IMR-90 (cell line): ENCODE measurements around the gene NTM. TPM values are rescaled to one million over a fixed set of nuclear protein-coding genes. Genes with fewer than 3 reads are reported as not detected.

Experiments used
- ATAC-seq: fragments of 200-7000 bp; cut with Tn5 transposase; 2 replicates; pipeline ENCODE4 v1.9.1; 2020; ENCODE audit warnings: low read depth, mild to moderate bottlenecking, moderate library complexity
- BruUV-seq: library from RNA; stranded (reverse); fragments of 400-500 nt; replicated peaks from 2 replicates; lab custom pipeline; 2021; lab: Mats Ljungman, UMichigan
- CTCF ChIA-PET: fragments of 300-600 bp; formaldehyde crosslinking; extraction: SDS; loops from one replicate; lab custom pipeline; 2021; ENCODE audit warnings: antibody characterized with exemption; lab: Yijun Ruan, JAX
- POLR2A ChIA-PET: fragments of 300-600 bp; sonication (Branson Sonifier 250); formaldehyde crosslinking; loops from one replicate; lab custom pipeline; 2022; ENCODE audit warnings: antibody characterized with exemption; ENCODE audit not compliant: unreplicated experiment; lab: Charles Lee
- DNase-seq: peaks from one replicate; pipeline ENCODE4 v3.0.0; 2013
- H2AFZ ChIP-seq: replicated peaks from 2 replicates; pipeline ENCODE3; 2013; ENCODE audit warnings: low read length, mild to moderate bottlenecking; ENCODE audit not compliant: poor library complexity
- H2AK5ac ChIP-seq: 2 replicates; pipeline ENCODE4 v1.6.1; 2013; ENCODE audit warnings: low read depth, low read length, inconsistent platforms
- H2AK9ac ChIP-seq: replicated peaks from 2 replicates; pipeline ENCODE3; 2013; ENCODE audit warnings: mild to moderate bottlenecking, low read depth, low read length, moderate library complexity; ENCODE audit not compliant: poor library complexity
- H2BK120ac ChIP-seq: 2 replicates; pipeline ENCODE4 v1.6.1; 2013; ENCODE audit warnings: low read depth, low read length, inconsistent platforms
- H2BK15ac ChIP-seq: 3 replicates; pipeline ENCODE4 v1.6.1; 2013; ENCODE audit warnings: low read depth, low read length, inconsistent platforms
- H2BK20ac ChIP-seq: 2 replicates; pipeline ENCODE4 v1.6.1; 2013; ENCODE audit warnings: low read depth, mild to moderate bottlenecking, inconsistent platforms, low read length, moderate library complexity
- H2BK5ac ChIP-seq: 2 replicates; pipeline ENCODE4 v1.6.1; 2013; ENCODE audit warnings: mild to moderate bottlenecking, low read depth, low read length, inconsistent platforms; ENCODE audit not compliant: poor library complexity, severe bottlenecking
- H3K14ac ChIP-seq: replicated peaks from 2 replicates; pipeline ENCODE4 v1.6.1; 2013; ENCODE audit warnings: low read depth, low read length, inconsistent platforms
- H3K18ac ChIP-seq: 2 replicates; pipeline ENCODE4 v1.6.1; 2013; ENCODE audit warnings: low read depth, low read length, control low read depth
- H3K23ac ChIP-seq: 2 replicates; pipeline ENCODE4 v1.6.1; 2013; ENCODE audit warnings: low read depth, low read length, inconsistent platforms
- H3K27ac ChIP-seq: 2 replicates; pipeline ENCODE4 v1.5.1; 2013; ENCODE audit warnings: mild to moderate bottlenecking, control low read depth, low read length; ENCODE audit not compliant: insufficient read depth
- H3K27me3 ChIP-seq: 2 replicates; pipeline ENCODE4 v1.6.1; 2013; ENCODE audit warnings: low read length; ENCODE audit not compliant: control insufficient read depth, insufficient read depth
- H3K36me3 ChIP-seq: 2 replicates; pipeline ENCODE4 v1.6.1; 2013; ENCODE audit warnings: low read length, mixed read lengths; ENCODE audit not compliant: control insufficient read depth, insufficient read depth
- H3K4ac ChIP-seq: 2 replicates; pipeline ENCODE4 v1.6.1; 2013; ENCODE audit warnings: low read depth, low read length, inconsistent platforms
- H3K4me1 ChIP-seq: 2 replicates; pipeline ENCODE4 v1.6.1; 2013; ENCODE audit warnings: low read length, mixed read lengths; ENCODE audit not compliant: control insufficient read depth, insufficient read depth
- H3K4me2 ChIP-seq: 2 replicates; pipeline ENCODE4 v1.6.1; 2013; ENCODE audit warnings: low read depth, mild to moderate bottlenecking, control low read depth, low read length, moderate library complexity
- H3K4me3 ChIP-seq: 2 replicates; pipeline ENCODE4 v1.5.1; 2013; ENCODE audit warnings: low read depth, mild to moderate bottlenecking, control low read depth, low read length, moderate library complexity; ENCODE audit not compliant: insufficient read depth
- H3K56ac ChIP-seq: 2 replicates; pipeline ENCODE4 v1.6.1; 2013; ENCODE audit warnings: low read length, inconsistent platforms; ENCODE audit not compliant: insufficient read depth; ENCODE audit errors: extremely low read depth
- H3K79me1 ChIP-seq, 2 experiments: 2 replicates each; pipeline ENCODE4 v1.6.1; 2013; ENCODE audit warnings: low read length in 2 of 2, inconsistent platforms in 1 of 2, low read depth in 1 of 2
- H3K9ac ChIP-seq: 2 replicates; pipeline ENCODE4 v1.6.1; 2013; ENCODE audit warnings: low read depth, low read length, control low read depth
- H3K9me1 ChIP-seq: 2 replicates; pipeline ENCODE4 v1.6.1; 2013; ENCODE audit warnings: low read length, inconsistent platforms; ENCODE audit not compliant: insufficient read depth
- H3K9me3 ChIP-seq: 2 replicates; pipeline ENCODE4 v1.6.1; 2013; ENCODE audit warnings: low read length; ENCODE audit not compliant: control insufficient read depth, insufficient read depth
- H4K20me1 ChIP-seq: 2 replicates; pipeline ENCODE4 v1.6.1; 2013; ENCODE audit warnings: low read length, inconsistent platforms; ENCODE audit not compliant: insufficient read depth
- H4K5ac ChIP-seq: 2 replicates; pipeline ENCODE4 v1.6.1; 2013; ENCODE audit warnings: mild to moderate bottlenecking, low read depth, low read length, control low read depth
- H4K8ac ChIP-seq, 2 experiments: 2 replicates each; pipeline ENCODE4 v1.6.1; 2013; ENCODE audit warnings: low read depth in 2 of 2, low read length in 2 of 2, control low read depth in 1 of 2, inconsistent platforms in 1 of 2
- H4K91ac ChIP-seq: 2 replicates; pipeline ENCODE4 v1.6.1; 2013; ENCODE audit warnings: low read depth, low read length, inconsistent platforms; ENCODE audit not compliant: insufficient read depth
- MAFK ChIP-seq: IDR thresholded peaks from 2 replicates; pipeline ENCODE4 v1.6.1; 2012; ENCODE audit warnings: low read depth, low read length, improper control_type of control experiment
- MXI1 ChIP-seq: IDR thresholded peaks from 2 replicates; pipeline ENCODE4 v1.6.1; 2012; ENCODE audit warnings: low read depth, mild to moderate bottlenecking, low read length, moderate library complexity, borderline replicate concordance
- POLR2A ChIP-seq: IDR thresholded peaks from 2 replicates; pipeline ENCODE4 v1.6.1; 2012; ENCODE audit warnings: mild to moderate bottlenecking, low read depth, low read length
- RFX5 ChIP-seq: IDR thresholded peaks from 2 replicates; pipeline ENCODE4 v1.8.0; 2012; ENCODE audit warnings: low read depth, mild to moderate bottlenecking, low read length, moderate library complexity
- whole genome bisulfite sequencing, 2 experiments: methylation state at CpG; one replicate each; pipeline versions ENCODE4 v1.1.5 to v1.1.7; 2013; ENCODE audit warnings: missing lambda C conversion rate in 2 of 2; ENCODE audit not compliant: insufficient read length in 1 of 2; ENCODE audit errors: extremely low coverage in 2 of 2; 5-methylcytosine and 5-hydroxymethylcytosine counted together
- dilution Hi-C: fragments of 300-500 bp; cut with HindIII; formaldehyde crosslinking; loops from one replicate; pipeline ENCODE4 v1.14.3; 2018; ENCODE audit warnings: low sequenced_read_pairs; ENCODE audit not compliant: unreplicated experiment
- in situ Hi-C: fragments of 300-500 bp; cut with MboI; formaldehyde crosslinking; loops from 3 replicates; pipeline ENCODE4 v1.14.3; 2019; ENCODE audit warnings: low sequenced_read_pairs, inconsistent platforms, mixed read lengths
- intact Hi-C: fragments of 100-400 bp; cut with micrococcal nuclease; formaldehyde crosslinking; loops from 2 replicates; pipeline ENCODE4 v1.10.0; 2022
- polyA plus RNA-seq, 3 experiments: library from polyadenylated mRNA; depleted of rRNA; stranded (reverse); fragments of >200 nt; gene quantifications; 2 replicates each; pipeline ENCODE4 v1.2.3, GENCODE V29; 2012; ENCODE audit warnings: low replicate concordance in 1 of 3
- total RNA-seq: library from RNA; depleted of rRNA; stranded (reverse); fragments of >200 nt; gene quantifications from 2 replicates; pipeline ENCODE4 v1.2.3, GENCODE V29; 2012

NTM gene
- total and polyA plus RNA-seq, 2 of the 4 experiments (the other 2 are of a cell fraction): 19.5 to 25.5 TPM

DNA sequence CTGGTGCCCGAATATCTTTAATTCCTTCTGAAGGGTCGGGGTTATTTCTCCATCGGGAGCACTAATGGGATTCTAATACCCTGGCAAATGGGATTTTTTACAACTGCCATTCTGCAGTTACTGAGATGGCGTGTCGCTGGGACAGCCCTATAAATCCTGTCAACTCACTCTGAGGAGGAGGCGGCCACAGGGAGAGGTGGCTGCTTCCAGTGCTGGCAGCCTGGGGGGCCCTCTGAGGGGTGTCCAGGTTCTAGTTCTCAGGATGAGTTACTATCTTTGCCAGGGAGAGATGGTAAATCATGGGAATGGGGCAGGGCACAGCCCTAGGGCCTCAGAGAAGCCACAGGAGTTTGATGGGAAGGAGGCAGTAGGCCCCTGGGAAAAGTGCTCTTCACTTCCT, 135.9 kb downstream of the NTM start:
- dilution Hi-C loops (no loop called here), in situ Hi-C loops (loop anchor here (25.0 kb wide), 1 partner anchor 444 kb away; no protein-coding TSS in a partner anchor), intact Hi-C loops (no loop called here)
- H4K91ac ChIP-seq: no peak overlapping the region
- TF ChIP-seq RFX5: no peak
- TF ChIP-seq MAFK: no peak
- TF ChIP-seq MXI1: no peak
- no peak for TF ChIP-seq POLR2A
- no peak overlapping the region for H3K23ac ChIP-seq
- ChIA-PET POLR2A (no interaction called here), CTCF (no interaction called here)
- H3K56ac ChIP-seq: no peak overlapping the region
- 0 out of 2 replicates have a peak, but pooled peaks cover 2% of the 10 kb centered on the region for H3K27me3 ChIP-seq
- H2BK120ac ChIP-seq: no peak overlapping the region
- H3K4me3 ChIP-seq: no peak overlapping the region
- H2BK5ac ChIP-seq: no peak overlapping the region
- no peak overlapping the region for H4K5ac ChIP-seq
- H2BK20ac ChIP-seq: no peak overlapping the region
- H3K9me3 ChIP-seq: no peaks in the 10 kb centered on the region
- H3K9me1 ChIP-seq: no peaks in the 10 kb centered on the region
- no peaks in the 10 kb centered on the region for H3K36me3 ChIP-seq
- no TSS peak for BruUV-seq
- no peak overlapping the region for H2BK15ac ChIP-seq
- H3K79me1 ChIP-seq: no peaks in the 10 kb centered on the region
- ATAC-seq (no peak), DNase-seq (no peak)
- no peaks in the 10 kb centered on the region for H3K4me1 ChIP-seq
- H3K4ac ChIP-seq: no peak overlapping the region
- H2AK5ac ChIP-seq: no peak overlapping the region
- no peak overlapping the region for H3K27ac ChIP-seq
- no peak overlapping the region for H2AK9ac ChIP-seq
- H3K4me2 ChIP-seq: no peak overlapping the region
- H2AFZ ChIP-seq: no peak overlapping the region
- no peaks in the 10 kb centered on the region for H4K20me1 ChIP-seq
- H3K9ac ChIP-seq: no peak overlapping the region
- H4K8ac ChIP-seq: no peak overlapping the region
- 24% methylated on average over 4 of the region's 6 CpGs; no CpG with 5 or more reads in 1 of the 2 experiments for WGBS, 2 experiments
- no peak overlapping the region for H3K18ac ChIP-seq
- H3K14ac ChIP-seq: no peak overlapping the region
